NCI-H748 (cell line): ENCODE measurements around the gene SHPK.

Experiments used
- DNase-seq: peaks from one replicate; lab custom pipeline; 2025; ENCODE audit not compliant: unreplicated experiment; lab: John Stamatoyannopoulos, UW

SHPK gene, protein sequence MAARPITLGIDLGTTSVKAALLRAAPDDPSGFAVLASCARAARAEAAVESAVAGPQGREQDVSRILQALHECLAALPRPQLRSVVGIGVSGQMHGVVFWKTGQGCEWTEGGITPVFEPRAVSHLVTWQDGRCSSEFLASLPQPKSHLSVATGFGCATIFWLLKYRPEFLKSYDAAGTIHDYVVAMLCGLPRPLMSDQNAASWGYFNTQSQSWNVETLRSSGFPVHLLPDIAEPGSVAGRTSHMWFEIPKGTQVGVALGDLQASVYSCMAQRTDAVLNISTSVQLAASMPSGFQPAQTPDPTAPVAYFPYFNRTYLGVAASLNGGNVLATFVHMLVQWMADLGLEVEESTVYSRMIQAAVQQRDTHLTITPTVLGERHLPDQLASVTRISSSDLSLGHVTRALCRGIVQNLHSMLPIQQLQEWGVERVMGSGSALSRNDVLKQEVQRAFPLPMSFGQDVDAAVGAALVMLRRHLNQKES

GRCh38 chr17:3636154-3636907, at the start of gene SHPK, which contains the start of gene CTNS:
Gene SHPK, minus strand, starts transcription at chr17:3636250. Its CDS starts 31 bp downstream, at chr17:3636219.
Gene CTNS, plus strand, starts transcription at chr17:3636760. Its CDS starts 3,447 bp downstream, at chr17:3640207.
- peak; percentile 99 for DNase-seq

DNA sequence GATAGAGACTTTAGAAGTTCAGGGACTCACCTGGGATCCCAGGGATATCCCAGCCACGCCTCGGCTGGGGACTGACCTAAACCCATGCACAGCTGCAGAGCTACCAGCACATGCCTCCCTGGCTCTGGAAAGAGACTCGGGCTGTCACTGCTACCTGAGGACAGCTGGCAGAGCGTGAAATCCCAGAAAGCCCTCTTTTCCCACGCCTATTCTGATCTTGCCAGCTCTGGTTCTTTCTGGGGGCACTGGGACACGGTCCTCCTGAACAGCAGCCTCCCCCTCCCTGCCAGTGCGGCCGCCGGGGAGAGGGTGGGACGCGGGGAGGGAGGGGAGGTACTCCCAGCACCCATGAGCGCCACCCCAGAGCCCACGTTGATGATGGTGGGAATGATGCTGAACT, 49.1 kb upstream of the SHPK start:
- no peak for DNase-seq

GRCh38 chr17:3683054-3683511, 47.0 kb upstream of the SHPK start:
- DNase-seq, result peak; percentile 48

DNA sequence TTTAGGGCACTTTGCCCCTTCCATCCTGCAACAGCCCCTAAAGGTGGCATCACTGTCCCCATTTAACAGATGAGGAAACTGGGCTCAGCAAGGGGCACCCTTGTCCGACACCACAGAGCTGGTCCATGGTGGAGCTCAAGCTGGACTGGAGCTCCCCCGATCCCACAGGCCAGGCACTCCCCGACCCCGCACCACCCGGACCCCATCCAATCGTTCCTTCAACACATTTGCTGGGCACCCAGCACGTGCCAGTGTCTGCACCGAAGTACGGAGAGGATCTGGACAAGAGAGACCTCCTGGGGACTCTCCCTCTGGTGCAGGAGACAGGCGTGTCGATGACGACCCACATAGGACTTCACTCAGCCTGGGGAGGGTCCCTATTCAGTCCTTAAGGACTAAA, 46.0 kb upstream of the SHPK start:
- no peak for DNase-seq

- no peak for DNase-seq
Measured at GRCh38 chr17:3681565-3681964, 45.5 kb upstream of the SHPK start.

- no peak for DNase-seq
Measured at GRCh38 chr17:3681057-3681456, 45.0 kb upstream of the SHPK start.

DNA sequence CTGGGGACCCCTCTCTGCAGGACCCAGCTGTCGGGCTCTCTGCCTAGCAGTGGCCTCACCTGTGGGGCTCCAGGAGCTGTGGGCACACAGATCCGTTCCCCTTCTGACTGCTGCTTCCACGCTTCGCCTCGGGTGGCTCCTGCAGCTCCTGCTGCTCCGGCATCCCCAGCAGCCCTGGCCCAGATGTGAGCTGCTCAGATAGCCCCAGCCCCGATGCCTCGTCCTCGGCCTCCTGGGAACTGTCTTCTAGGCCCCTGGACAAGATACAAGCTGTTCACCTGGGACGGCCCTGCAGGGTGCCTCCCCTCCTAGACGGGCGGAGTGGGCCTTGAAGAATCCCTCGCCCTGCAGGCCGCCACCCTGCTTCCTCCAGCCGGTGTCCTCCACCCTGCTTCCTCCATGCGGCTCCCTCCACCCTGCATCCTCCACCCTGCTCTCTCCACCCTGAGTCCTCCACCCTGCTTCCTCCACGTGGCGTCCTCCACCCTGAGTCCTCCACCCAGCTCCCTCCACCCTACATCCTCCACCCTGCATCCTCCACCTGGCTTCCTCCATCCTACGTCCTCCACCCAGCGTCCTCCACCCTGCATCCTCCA, 43.6 kb upstream of the SHPK start:
- DNase-seq, result no peak

GRCh38 chr17:3678821-3679530, 42.9 kb upstream of the SHPK start:
- DNase-seq, result no peak

GRCh38 chr17:3678095-3678820, 42.2 kb upstream of the SHPK start:
- no peak for DNase-seq

DNA sequence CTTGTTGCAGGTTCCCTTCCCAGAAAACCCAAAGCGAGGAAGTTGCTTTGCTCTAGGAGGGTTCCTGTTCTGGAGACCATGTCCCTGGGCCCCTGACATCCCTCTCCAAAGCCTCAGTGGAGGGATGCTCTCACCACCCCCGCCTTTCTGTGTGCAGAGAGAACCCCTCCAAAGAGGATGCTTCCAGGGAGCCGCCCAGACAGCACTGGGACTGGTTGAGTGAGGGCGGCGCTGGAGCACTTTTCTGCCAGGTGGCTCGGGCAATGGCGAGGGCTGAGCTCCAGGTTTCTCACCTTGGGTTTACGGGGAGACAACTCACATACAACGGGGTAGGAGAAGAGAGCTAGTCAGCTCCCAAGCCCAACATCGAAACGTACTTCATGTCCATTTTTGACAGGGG, 39.8 kb upstream of the SHPK start:
- no peak for DNase-seq

- DNase-seq, result no peak
Measured at GRCh38 chr17:3672571-3672970, 36.5 kb upstream of the SHPK start.

DNA sequence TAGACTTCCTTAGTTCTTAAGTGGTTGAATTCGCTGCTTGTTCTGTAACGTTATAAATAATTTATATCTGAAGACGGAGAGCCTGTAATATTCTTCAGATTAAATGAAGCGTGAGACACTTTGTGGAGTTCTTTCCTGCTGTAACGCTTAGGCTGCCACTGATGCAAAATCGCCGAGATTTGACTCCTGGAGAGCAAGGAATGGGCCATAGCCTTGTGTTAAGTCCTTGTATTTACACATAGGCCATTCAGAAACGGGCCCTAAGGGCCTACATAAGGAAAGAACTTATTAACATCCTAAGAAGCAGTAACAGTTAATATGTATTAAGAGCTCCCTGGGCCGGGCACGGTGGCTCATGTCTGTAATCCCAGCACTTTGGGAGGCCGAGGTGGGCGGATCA, 33.5 kb upstream of the SHPK start:
- no peak for DNase-seq

DNA sequence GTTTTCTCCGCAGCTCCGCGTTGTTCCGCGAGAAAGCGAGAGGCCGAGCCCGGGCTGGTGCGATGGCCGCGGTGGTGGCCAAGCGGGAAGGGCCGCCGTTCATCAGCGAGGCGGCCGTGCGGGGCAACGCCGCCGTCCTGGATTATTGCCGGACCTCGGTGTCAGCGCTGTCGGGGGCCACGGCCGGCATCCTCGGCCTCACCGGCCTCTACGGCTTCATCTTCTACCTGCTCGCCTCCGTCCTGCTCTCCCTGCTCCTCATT, 33.0 kb upstream of the SHPK start:
- DNase-seq, result no peak

- DNase-seq, result peak; percentile 99
Measured at GRCh38 chr17:3668279-3669084, 32.4 kb upstream of the SHPK start, which contains the start of the genes EMC6 and TAX1BP3. Gene EMC6, plus strand, starts transcription at chr17:3668812. Its CDS starts 335 bp downstream, at chr17:3669147. Gene TAX1BP3, minus strand, starts transcription at chr17:3668578. Its CDS starts 52 bp downstream, at chr17:3668526.

DNA sequence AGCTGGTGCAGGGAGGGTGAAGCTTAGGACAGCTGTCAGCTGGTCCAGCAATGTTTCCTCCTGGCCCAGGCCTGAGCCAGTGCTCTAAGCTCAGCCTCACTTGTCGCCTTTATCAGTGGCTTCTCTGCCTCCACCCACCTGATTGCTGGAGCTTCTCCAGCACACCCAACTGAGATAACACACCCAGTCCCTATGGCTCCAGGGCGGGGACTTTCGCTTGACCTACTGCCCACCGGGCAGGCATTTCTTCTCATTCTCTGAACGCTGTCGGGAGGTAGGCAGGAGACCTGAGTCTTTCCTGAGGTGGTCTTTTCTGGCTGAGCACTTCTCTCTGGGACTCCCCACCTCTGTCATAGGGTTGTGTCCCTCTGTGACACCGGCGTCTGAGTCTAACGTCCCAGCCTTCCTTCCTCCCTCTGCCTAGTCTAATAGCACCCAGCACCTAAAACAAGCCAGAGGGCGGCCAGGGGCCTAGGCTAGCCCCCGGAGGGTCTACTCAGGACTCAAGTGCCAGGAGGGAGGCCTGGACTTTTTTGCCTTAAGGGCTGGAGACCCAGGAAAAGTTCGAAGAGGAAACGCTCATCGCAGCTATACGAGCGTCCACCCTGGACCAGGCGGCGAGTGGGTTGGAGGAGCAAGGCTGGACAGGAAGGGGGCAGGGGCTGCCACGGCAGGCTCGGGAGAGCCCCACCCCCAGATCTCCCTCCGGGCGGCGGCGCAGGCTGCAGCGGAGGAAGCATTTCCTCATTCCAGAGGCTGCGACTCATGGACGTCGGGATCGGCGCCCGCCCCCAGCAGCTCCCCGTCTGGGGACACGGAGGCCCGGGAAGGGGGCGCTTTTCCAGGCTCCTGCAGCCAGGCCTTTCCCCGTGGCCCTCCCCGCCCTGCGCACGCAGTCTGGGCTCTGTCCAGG, 31.6 kb upstream of the SHPK start:
- peak; percentile 82 for DNase-seq

DNA sequence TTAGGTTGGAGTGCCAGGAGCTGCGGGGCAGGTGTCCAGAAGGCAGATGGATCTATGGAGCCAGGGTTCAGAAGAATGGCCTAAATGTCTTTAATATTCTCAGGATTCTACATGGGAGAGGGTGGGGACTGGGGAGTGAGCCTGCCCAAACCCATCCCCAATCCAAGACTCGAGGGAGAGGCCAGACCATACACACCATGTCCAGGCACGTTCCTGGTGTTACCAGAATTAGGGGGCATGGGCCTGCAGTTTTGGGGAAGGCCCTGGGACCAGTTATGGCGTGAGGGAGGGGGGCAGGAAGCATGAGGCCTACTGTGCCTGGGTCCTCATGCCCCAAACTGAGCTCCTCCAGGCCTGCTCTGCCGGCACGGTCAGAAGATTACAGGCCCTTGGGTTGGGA, 30.5 kb upstream of the SHPK start:
- no peak for DNase-seq

- DNase-seq, result no peak
Measured at GRCh38 chr17:3665834-3666233, 29.8 kb upstream of the SHPK start.
